Thoracic aorta (tissue), 2 donors: ENCODE results near the gene NECTIN4. TPM values are rescaled to one million over a fixed set of nuclear protein-coding genes. Genes with fewer than 3 reads are reported as not detected.

Source experiments
- ATAC-seq: fragments of 150-250 bp; one replicate; pipeline ENCODE4 v1.8.0; 2017; ENCODE audit warnings: low read depth; ENCODE audit not compliant: insufficient number of reproducible peaks, low FRiP score
- DNase-seq: peaks from one replicate; pipeline ENCODE4 v3.0.0-alpha.2; 2020; ENCODE audit warnings: low spot score
- H3K27ac ChIP-seq, 2 donors: fragments of 200-600 bp; sonication (generic); 1 replicate in 1 of 2; 2 replicates in 1 of 2; pipeline ENCODE4 v1.5.1; 2016; ENCODE audit warnings: mild to moderate bottlenecking in 2 of 2, moderate library complexity in 2 of 2
- H3K27me3 ChIP-seq: fragments of 200-600 bp; sonication (generic); replicated peaks from 2 replicates; pipeline ENCODE4 v1.6.0; 2016; ENCODE audit warnings: mild to moderate bottlenecking; ENCODE audit not compliant: insufficient read depth
- H3K36me3 ChIP-seq: fragments of 200-600 bp; sonication (generic); one replicate; pipeline ENCODE4 v1.5.1; 2016
- H3K4me1 ChIP-seq, 2 donors: fragments of 200-600 bp; sonication (generic); 1 replicate in 1 of 2; 2 replicates in 1 of 2; pipeline versions ENCODE4 v1.5.1 to v1.6.0; 2016; ENCODE audit warnings: low read depth in 2 of 2, mild to moderate bottlenecking in 1 of 2; ENCODE audit not compliant: control insufficient read depth in 1 of 2
- H3K4me3 ChIP-seq: fragments of 200-600 bp; sonication (generic); 2 replicates; pipeline ENCODE4 v1.5.1; 2016; ENCODE audit warnings: mild to moderate bottlenecking
- H3K9me3 ChIP-seq: fragments of 200-600 bp; sonication (generic); 2 replicates; pipeline ENCODE4 v1.5.1; 2016
- total RNA-seq, 2 donors: library from RNA; depleted of rRNA; stranded (reverse); fragments of >200 nt; gene quantifications; one replicate each; pipeline versions ENCODE4 v1.1.0 to v1.2.3, GENCODE V29; 2016
- TF ChIP-seq, protein P1 (sequence below): fragments of 200-600 bp; sonication (generic); IDR thresholded peaks from one replicate; pipeline ENCODE4 v1.5.1; 2019; ENCODE audit warnings: antibody characterized with exemption

The NECTIN4 gene
- total RNA-seq, 2 donors from 2014 or later = 0.14 TPM; not detected in 1

DNA sequence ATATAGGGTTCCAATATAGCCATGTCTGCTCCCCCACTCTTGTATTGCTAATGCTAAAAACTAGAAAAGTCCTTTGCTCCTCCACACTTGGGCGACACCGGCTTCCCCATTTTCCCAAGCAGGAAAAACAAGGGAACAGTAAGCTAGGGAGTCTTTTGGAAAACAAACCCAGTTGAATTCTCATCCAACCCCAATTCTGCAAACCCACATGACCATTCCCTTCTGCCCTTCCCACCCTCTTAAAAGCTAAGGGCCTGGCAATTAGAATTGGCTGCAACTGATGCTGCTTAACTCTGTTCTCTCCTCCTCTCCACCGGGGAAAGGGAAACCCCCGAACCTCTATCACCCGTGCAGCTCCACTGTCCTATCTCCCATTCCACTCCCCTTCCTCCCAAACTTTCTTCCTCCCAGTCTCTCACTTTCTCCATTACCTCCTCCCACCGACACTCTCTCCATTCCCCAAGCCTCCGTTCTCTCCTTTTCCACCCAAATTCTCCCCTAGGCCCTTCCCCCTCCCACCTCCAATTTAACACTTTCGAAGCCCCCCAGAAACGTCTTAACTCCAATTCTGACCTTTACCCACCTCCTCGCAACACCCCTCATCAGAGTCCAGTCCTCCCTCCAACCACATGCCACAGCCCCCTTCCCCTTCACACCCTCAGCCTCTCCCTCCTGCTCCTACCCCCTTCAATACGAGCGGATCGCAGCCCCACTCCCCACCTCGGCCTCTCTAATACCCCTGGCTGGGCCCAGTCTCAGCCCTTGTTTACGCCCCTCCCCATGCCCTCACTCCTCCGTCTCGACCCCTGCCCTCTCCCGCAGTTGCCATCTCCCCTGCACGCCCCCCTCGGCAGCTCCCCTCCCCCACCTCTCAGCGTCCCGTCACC lies 42.4 kb upstream of the NECTIN4 start:
- H3K27ac ChIP-seq = peak overlapping the region; percentile 96 to 98
- peak overlapping the region; percentile 81 for H3K4me3 ChIP-seq
- no peaks in the 10 kb centered on the region for H3K27me3 ChIP-seq
- no peaks in the 10 kb centered on the region for H3K9me3 ChIP-seq
- TF ChIP-seq, protein P1, sequence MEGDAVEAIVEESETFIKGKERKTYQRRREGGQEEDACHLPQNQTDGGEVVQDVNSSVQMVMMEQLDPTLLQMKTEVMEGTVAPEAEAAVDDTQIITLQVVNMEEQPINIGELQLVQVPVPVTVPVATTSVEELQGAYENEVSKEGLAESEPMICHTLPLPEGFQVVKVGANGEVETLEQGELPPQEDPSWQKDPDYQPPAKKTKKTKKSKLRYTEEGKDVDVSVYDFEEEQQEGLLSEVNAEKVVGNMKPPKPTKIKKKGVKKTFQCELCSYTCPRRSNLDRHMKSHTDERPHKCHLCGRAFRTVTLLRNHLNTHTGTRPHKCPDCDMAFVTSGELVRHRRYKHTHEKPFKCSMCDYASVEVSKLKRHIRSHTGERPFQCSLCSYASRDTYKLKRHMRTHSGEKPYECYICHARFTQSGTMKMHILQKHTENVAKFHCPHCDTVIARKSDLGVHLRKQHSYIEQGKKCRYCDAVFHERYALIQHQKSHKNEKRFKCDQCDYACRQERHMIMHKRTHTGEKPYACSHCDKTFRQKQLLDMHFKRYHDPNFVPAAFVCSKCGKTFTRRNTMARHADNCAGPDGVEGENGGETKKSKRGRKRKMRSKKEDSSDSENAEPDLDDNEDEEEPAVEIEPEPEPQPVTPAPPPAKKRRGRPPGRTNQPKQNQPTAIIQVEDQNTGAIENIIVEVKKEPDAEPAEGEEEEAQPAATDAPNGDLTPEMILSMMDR = no peak
- peaks cover 14% of the 10 kb centered on the region for H3K36me3 ChIP-seq
- peaks cover 15 to 53% of the 10 kb centered on the region in 2 donors for H3K4me1 ChIP-seq
- DNase-seq (no peak), ATAC-seq (no peak)

GRCh38 chr1:161130266-161130665 lies 40.9 kb upstream of the NECTIN4 start:
- Histone ChIP-seq H3K4me1 (peaks cover 15 to 53% of the 10 kb centered on the region in 2 donors), H3K4me3 (no peak overlapping the region), H3K36me3 (peaks cover 14% of the 10 kb centered on the region), H3K27ac (no peak overlapping the region), H3K27me3 (no peaks in the 10 kb centered on the region), H3K9me3 (no peaks in the 10 kb centered on the region)
- DNase-seq = no peak
- ATAC-seq = no peak
- TF ChIP-seq, protein P1 = no peak

DNA sequence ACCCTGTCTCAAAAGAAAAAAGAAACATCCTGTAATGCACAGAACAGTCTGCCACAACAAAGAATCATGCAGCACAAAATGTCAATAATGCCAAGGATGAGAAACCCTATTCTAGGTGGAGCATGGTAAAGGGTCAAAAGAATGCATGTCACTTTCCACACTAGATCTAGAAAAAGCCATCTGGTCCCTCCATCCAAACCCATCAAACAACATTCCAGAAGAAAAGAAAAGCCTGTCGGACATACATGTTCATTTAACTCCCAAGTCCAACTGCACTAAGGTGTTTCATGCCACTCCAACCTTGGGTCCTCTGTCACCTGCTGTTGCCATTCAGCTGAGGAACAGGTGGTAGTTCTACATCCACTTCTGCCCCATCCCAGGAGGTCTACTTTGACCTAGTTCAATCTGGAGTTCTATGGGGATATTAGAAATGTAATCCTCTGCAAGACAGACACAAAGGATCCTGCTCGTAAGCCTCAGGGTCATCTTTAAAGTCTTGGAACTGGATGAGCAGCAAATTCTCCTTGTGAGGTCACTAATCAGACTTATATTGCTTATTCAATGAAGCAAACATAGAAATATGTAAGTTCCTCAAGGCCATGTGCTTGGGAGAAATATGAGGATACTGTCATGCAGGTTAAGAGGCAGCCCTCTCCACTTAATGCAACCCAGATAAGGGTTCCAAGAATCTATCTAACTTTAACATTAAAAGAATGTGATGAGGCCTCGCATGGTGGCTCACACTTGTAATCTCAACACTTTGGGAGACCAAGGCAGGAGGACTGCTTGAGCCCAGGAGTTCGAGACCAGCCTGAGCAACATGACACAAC lies 39.4 kb upstream of the NECTIN4 start:
- Histone ChIP-seq H3K27ac (no peak overlapping the region), H3K9me3 (no peaks in the 10 kb centered on the region), H3K36me3 (peaks cover 23% of the 10 kb centered on the region), H3K4me3 (no peak overlapping the region), H3K4me1 (peaks cover 13 to 47% of the 10 kb centered on the region in 2 donors), H3K27me3 (no peaks in the 10 kb centered on the region)
- ATAC-seq (no peak), DNase-seq (no peak)
- TF ChIP-seq, protein P1 = no peak

DNA sequence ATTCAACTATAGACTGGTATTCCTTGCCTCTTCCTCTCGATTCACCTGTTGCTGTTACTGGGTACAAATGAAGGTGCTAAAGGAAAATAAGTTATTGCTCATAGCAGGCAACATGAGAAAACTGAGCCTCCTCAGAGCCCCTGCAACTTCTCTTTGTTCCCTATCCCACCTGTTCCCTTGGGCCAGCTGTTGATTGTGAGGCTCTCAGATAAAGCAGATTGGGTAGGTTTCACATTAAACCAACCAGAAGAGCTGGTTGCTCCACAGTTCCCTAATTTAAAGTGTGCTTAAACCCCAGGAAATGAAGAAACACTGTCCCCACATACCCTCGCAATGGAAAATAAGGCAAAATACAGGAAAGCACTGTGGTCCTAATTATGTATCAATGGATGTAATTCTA lies 38.3 kb upstream of the NECTIN4 start:
- Histone ChIP-seq H3K4me3 (no peak overlapping the region), H3K4me1 (peaks cover 9 to 42% of the 10 kb centered on the region in 2 donors), H3K36me3 (peaks cover 31% of the 10 kb centered on the region), H3K27me3 (no peaks in the 10 kb centered on the region), H3K9me3 (no peaks in the 10 kb centered on the region), H3K27ac (no peak overlapping the region)
- DNase-seq (no peak), ATAC-seq (no peak)
- TF ChIP-seq, protein P1 = no peak

DNA sequence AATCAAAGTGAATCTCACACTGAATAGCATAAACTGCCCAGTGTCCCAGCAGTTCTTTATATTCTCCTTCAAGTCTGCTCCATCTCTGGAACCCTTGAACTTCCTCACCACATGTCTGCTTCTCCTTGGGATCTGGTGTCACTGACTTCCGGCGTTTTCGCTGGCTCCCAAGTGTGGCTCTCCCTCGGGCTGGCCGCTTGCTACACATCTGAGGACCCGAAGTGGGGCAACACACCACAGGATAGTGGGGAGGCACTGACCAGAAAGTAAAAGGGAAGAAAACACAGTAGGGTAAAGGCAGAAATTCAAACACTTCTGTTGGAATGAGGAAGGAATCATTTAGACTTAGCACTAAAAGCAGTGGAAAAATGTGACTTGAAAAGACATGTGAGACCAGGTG lies 33.6 kb upstream of the NECTIN4 start:
- ATAC-seq (no peak), DNase-seq (no peak)
- Histone ChIP-seq H3K9me3 (no peaks in the 10 kb centered on the region), H3K4me1 (peaks cover 7 to 31% of the 10 kb centered on the region in 2 donors), H3K36me3 (peaks cover 38% of the 10 kb centered on the region), H3K4me3 (no peak overlapping the region), H3K27ac (no peak overlapping the region), H3K27me3 (no peaks in the 10 kb centered on the region)
- TF ChIP-seq, protein P1 = no peak
